HL-60 (cell line): ENCODE measurements around the gene CTSA.

Source experiments
- DNase-seq, 2 experiments: peaks; one replicate each; pipeline ENCODE4 v3.0.0-alpha.2; 2010 to 2020; ENCODE audit warnings: low read depth in 1 of 2, low spot score in 1 of 2
- H3K27ac ChIP-seq: fragments of 250-450 bp; sonication (Bioruptor Pico); replicated peaks from 2 replicates; pipeline ENCODE4 v1.5.1; 2020; ENCODE audit warnings: mild to moderate bottlenecking, moderate library complexity
- H3K27me3 ChIP-seq: fragments of 250-450 bp; sonication (Bioruptor Pico); 2 replicates; pipeline ENCODE4 v1.5.1; 2021; ENCODE audit warnings: mild to moderate bottlenecking, moderate library complexity; ENCODE audit not compliant: insufficient read depth, poor library complexity, severe bottlenecking
- H3K4me3 ChIP-seq: replicated peaks from 2 replicates; pipeline ENCODE4 v1.5.1; 2011; ENCODE audit warnings: mild to moderate bottlenecking, control low read depth, low read length; ENCODE audit not compliant: insufficient read depth
- CTCF ChIP-seq: IDR thresholded peaks from one replicate; pipeline ENCODE4 v1.5.1; 2011; ENCODE audit warnings: low read length, control low read depth, inconsistent platforms; ENCODE audit not compliant: insufficient read depth
- GABPA ChIP-seq: IDR thresholded peaks from 2 replicates; pipeline ENCODE4 v1.6.1; 2012; ENCODE audit warnings: low read depth
- POLR2AphosphoS5 ChIP-seq: IDR thresholded peaks from 2 replicates; pipeline ENCODE4 v1.6.1; 2012; ENCODE audit warnings: low read depth
- REST ChIP-seq: IDR thresholded peaks from 2 replicates; pipeline ENCODE4 v1.6.1; 2012; ENCODE audit warnings: low read depth; ENCODE audit not compliant: insufficient replicate concordance
- SPI1 ChIP-seq: IDR thresholded peaks from 2 replicates; pipeline ENCODE4 v1.6.1; 2012; ENCODE audit warnings: low read depth, mild to moderate bottlenecking, borderline replicate concordance

CTSA gene

GRCh38 chr20:45897289-45897688 lies 6.2 kb downstream of the CTSA start:
- Histone ChIP-seq H3K27me3 (no peaks in the 10 kb centered on the region), H3K4me3 (no peak overlapping the region), H3K27ac (no peak overlapping the region)
- no peak for TF ChIP-seq SPI1
- no peak for TF ChIP-seq GABPA
- no peak for TF ChIP-seq CTCF
- no peak for TF ChIP-seq POLR2AphosphoS5
- TF ChIP-seq REST: no peak
- no peak for DNase-seq

GRCh38 chr20:45897692-45898091 lies 6.6 kb downstream of the CTSA start:
- H3K27ac ChIP-seq: no peak overlapping the region
- no peaks in the 10 kb centered on the region for H3K27me3 ChIP-seq
- H3K4me3 ChIP-seq: no peak overlapping the region

GRCh38 chr20:45898285-45898684 lies 7.2 kb downstream of the CTSA start:
- Histone ChIP-seq H3K27ac (no peak overlapping the region), H3K4me3 (no peak overlapping the region), H3K27me3 (no peaks in the 10 kb centered on the region)
- TF ChIP-seq CTCF (no peak), GABPA (no peak), REST (no peak), POLR2AphosphoS5 (no peak), SPI1 (no peak)
- DNase-seq: no peak

More at GRCh38 chr20:45897692-45898091, 6.6 kb downstream of the CTSA start:
- DNase-seq: no peak
- TF ChIP-seq SPI1 (no peak), CTCF (no peak), POLR2AphosphoS5 (no peak), GABPA (no peak), REST (no peak)
